ENCODE data around the gene CPA4.

The CPA4 gene

DNA sequence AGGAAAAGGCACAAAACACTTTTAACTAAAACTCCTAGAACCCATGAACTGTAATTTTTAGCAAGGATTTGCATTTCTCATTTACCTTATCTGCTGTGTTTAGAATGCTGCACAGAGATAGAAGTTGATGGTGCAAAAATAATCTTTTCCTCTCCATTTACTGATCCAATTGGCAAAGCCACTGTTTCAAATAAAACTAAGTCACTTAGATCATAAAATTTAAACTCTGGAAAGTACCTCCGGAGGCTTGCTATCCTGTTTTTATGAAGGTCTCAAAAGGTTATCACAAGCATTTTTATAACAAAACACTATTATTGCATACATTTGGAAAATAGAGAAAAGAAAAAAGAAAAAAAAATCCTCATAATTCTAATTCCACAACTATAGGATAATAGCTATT lies 18.7 kb upstream of the CPA4 start:
- DNase-seq (ENCODE audit: insufficient read length, low spot score) (no peak), FAIRE-seq (no peak)

DNA sequence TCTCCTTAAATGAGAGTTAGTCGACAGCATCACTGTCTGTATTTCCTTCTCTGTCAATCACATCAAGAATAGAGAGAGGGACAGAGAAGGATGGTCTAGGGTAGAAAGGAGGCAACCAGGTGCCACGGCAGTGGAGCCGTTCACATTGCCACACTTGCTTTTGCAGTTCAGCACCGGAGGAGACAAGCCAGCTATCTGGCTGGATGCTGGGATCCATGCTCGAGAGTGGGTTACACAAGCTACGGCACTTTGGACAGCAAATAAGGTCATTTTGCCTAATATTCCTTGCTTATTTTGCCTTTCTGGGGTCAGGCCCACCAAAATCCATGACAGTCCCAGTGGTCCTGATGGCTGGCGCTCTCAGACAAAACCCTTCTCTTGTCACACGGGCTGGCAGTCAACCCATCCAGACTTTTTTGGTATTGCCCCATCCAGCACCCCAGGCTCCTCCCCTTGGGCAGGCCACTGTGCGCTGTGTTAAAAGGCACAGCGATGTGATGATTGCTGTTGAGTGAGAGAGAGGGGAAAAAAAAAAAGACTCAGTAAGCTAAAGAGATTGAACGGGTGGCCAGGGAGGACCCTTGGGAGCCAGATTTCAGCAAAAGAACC lies 17.9 kb upstream of the CPA4 start:
- FAIRE-seq (no peak), DNase-seq (ENCODE audit: insufficient read length, low spot score) (no peak)

DNA sequence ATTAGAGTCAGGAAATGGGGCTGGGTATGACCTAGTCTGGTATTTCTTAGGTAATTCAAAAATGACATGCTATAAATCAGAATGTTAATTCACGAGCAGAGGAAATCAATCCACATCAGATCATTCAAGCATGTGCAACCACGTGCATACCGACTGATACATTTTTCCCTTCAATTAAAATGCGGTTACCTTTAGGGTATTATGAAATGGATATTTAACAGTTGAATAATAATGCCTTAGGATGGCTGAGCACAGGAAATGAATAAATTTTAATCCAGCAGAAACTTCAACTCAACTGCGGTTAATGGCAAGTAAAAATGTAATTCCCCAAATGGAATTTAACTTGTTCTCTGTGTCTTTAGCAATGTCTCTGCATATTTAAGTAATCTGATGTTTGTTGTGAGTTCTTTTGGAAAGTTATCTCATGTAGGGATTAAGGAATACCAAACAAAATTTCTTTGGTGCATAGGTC lies 17.1 kb upstream of the CPA4 start:
- FAIRE-seq (no peak), DNase-seq (ENCODE audit: insufficient read length, low spot score) (no peak)

DNA sequence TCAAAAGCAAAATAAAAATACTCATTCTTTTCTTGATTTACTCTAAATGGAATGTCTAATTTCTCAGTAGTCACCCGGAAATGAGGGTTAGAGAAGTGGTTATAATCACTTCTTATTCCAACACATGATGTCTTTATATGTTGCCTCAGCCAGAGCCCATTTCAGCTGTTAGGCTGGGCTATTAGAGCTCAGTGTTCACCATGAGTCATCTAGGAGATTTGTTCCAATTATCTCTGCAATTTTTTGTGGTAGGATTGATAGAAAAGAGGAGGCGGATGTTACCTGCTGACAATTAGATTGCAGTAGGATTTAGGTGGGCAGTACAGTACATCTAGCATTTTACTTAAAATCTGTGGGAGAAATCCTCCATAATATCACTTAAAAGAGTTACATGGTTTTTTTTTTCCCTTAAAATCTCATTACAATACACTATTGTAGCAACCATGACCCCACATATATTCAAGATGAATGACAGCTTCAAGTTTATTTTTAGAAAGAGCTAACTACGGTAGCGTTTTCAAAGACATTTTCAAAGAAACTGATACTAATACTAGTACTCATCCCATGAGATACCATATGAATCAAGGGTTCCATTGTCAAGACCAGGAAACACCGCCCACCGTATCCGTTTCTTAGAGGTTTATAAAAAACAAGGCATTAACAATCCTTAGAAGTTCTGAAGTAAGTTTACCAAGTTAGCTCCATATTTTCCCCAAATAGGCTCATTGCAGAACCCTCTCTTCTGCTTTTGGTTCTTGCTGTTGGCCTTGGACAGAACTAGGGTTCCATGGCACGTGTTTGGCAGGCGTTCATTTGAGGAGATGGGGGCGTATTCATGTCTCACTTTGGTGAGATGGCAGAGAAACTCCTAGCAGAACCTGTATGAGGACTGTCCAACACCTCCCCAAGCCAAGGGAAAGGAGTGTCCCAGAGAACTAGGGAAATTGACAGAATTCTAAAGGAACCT lies 15.9 kb upstream of the CPA4 start:
- DNase-seq (ENCODE audit: insufficient read length, low spot score) (no peak), FAIRE-seq (no peak)

DNA sequence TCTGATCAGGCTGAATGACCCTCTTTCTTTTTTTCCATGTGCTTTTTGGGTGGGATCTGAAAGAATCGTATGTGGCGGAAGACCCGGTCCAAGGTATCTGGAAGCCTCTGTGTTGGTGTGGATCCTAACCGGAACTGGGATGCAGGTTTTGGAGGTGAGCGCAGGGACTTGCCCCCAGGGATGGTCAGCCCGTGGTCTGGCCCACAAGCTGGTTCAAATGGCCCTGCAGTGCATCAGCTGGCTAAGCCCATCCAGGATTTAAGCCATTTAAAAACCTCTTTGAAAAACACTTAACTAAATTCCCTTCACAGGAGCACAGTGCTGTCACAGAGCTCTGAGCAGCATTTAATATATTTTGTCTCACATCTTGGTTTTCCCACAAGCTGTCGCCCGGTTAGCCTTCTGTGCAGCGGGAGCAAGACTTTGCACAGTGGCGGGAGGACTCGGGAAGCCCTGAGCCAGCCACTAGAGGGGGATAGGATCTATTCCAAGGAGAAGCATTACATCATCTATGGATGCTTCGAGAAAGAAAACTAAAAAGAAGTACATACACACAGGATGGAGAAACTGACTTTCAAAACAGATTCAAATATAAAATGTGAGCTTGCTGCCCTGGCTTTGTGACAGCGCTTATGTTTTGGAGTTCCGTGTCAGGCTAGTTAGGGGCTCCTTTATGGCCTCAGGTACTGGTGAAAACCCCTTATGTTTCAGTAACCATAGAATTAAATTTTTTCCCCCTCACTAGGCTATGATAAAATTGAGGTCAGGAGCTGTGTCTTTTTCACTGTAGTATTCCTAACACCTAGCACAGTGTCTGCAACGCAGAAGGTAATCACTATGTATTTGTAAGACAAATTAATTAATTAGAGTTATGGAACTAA lies 15.0 kb upstream of the CPA4 start:
- DNase-seq (ENCODE audit: insufficient read length, low spot score) (no peak), FAIRE-seq (no peak)

DNA sequence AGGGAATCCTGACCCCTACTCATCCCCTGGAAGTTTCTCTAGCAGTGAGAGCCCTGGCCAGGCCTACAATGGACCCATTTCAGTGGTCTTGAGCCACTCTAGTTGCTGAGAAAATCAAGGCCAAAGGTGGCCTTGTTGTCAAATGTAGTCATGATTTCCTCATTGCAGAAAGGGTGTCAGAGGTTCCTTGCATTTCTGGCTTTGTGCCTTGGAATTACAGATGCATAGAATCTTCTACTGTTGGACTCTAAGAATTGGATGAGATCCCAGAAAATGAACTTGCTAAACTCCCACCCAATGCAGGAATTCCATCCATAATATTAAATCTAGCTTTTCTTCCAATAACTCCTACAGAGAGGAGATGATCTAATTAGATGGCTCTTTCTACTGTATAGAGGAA lies 14.1 kb upstream of the CPA4 start:
- DNase-seq (ENCODE audit: insufficient read length, low spot score), result no peak
- FAIRE-seq, result no peak

DNA sequence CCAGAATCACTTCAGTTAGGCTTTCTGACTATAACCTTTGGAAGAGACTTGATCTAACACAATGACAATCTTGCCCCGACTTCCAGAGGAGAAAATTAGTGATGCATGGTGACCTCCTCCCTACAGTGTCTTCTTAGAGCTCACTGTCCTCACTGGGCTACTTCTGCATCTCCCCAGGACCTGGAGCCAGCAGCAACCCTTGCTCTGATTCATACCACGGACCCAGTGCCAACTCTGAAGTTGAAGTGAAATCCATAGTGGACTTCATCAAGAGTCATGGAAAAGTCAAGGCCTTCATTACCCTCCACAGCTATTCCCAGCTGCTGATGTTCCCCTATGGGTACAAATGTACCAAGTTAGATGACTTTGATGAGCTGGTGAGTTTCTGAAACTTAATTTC lies 13.7 kb upstream of the CPA4 start:
- FAIRE-seq (no peak), DNase-seq (ENCODE audit: insufficient read length, low spot score) (no peak)

DNA sequence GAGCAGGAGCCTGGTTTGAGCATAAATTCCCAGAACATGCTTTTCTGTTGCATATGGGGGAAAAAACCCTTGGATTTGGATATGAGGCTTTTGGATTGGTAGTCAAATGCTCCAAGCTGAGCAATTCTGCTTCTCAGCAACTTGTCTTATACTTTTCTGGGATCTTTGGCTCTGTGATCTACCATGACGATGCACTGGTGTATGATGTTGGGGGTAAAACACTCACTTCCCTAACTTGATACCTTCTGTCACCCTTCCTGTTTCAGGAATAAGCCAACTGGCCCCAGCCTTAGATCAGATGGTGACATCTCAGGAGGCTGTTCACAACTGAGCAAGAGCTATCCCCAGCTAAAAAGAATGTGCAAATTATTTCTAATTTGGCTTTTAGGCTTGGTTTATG lies 13.1 kb upstream of the CPA4 start:
- no peak for DNase-seq (ENCODE audit: insufficient read length, low spot score)
- FAIRE-seq, result no peak

DNA sequence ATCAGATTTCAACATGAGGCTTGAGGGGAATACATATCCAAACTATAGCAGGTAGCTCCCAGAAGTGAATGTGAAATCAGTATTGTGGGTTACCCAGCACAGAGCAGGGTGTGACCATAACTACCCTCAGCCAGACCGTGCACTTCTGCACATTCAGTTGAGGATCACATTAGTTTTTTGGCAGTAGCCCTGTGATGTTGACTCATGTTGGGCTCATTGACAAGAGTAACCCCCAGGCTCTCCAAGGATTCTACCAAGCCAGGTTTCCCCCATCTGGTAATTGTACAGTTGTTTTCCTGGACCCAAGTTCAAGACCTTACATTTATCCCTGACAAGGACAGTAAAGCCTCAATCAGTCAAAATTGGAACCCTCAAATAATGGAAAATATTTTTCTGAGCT lies 11.7 kb upstream of the CPA4 start:
- no peak for DNase-seq (ENCODE audit: insufficient read length, low spot score)
- no peak for FAIRE-seq

DNA sequence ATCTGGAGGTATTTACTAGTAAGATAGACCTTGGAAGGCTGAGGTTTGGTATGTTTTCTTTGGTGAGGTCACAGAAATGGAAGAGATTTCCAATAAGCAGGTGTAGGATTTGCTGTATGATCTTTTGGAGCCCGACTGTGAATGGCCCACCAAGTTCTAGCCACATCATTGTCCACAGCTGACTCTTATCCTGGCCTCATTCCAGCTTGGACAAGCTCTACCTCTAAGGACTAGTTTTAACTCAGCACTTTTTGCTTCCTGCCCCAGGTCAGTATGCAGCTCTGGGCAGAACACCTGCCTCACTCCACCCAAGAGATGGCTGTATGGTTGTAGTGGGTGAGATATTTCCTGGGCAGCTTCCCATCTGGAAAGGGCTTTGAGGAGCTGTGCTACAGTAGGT lies 6.1 kb upstream of the CPA4 start:
- DNase-seq (ENCODE audit: insufficient read length, low spot score) (no peak), FAIRE-seq (no peak)

DNA sequence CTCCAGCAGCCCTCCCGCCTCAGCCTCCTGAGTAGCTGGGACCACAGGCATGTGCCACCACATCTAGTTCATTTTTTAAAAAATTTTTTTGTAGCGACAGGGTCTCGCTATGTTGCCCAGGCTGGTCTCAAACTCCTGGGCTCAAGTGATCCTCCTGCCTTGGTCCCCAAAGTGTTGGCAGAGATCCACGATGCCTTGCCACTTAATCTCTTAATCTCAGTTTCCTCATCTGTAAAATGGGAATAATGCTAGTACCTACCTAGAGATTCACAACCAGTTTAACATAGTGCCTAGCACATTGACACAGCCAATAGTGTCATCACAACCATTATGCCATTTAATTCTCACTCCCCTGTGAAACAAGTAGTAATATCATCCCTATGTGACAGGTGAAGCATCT lies 4.8 kb upstream of the CPA4 start:
- DNase-seq (ENCODE audit: insufficient read length, low spot score), result no peak
- FAIRE-seq, result no peak

DNA sequence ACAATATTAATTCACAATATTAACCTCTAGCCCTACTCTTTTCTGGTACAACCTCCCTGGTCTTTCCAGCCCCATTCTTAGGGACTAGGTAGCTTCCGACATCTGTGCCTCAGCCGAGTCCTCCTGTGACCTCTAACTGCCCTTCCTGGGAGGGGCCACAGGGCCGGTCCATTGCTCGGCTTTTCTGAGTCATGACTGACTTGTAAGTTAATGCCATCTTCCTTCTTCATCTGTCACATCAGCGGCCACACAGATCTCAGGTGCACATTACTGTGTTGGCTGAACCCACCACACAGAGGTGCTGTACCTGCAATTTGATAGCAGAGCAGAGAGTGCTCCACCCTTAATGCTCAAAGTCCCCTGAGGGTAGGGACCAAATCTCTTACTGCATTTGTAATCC lies 4.1 kb upstream of the CPA4 start:
- no peak for FAIRE-seq
- DNase-seq (ENCODE audit: insufficient read length, low spot score), result no peak

DNA sequence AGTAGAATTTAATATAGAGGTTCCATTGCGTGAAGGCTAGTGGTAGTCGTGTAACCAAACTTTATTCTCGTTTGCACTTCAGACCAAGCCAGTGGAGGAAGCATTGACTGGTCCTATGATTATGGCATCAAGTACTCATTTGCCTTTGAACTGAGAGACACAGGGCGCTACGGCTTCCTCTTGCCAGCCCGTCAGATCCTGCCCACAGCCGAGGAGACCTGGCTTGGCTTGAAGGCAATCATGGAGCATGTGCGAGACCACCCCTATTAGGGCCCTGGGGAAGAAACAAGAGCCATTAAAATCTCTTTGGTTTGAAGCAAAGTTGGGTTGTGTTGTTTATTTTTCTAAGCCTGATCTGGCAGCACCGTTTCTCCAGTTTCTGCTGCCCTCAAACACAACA lies 3.5 kb upstream of the CPA4 start:
- DNase-seq (ENCODE audit: insufficient read length, low spot score) (no peak), FAIRE-seq (no peak)

DNA sequence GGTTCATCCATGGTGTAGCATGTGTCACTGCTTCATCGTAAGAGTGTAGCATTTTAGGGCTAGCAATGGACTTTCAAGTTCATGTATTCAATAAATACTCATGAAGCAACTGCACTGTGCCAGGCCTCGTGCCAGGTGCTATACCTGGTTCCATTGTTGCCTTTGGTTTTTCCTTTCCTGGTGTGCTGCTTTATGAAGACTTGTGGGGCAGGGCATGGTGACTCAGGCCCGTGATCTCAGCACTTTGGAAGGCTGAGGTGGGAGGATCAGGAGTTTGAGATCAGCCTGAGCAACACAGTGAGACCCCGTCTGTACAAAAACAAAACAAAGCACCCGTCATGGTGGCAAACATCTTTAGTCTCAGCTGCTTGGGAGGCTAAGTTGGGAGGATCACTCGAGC lies 2.2 kb upstream of the CPA4 start:
- DNase-seq (ENCODE audit: insufficient read length, low spot score) (no peak), FAIRE-seq (no peak)

DNA sequence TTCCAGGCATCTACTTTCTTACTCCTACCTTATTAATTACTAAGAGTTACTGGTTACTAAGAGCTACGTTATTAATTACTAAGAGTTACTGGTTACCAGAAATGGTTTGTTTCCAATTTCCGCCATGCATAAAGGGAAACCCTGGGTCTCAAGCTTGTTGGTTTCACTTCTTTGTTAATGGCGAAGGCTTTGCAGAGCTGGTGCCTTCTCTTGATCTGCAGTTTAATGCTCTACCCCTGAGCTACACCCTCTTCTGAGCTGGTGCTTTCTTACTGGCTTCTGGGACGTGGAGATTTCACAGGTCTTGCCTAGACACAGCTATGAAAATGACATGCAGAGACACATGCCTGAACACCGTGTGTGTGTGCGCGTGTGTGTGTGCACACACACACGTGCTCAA lies 560 bp downstream of the CPA4 start:
- DNase-seq (ENCODE audit: insufficient read length, low spot score) (peak; percentile 19), FAIRE-seq (no peak)

DNA sequence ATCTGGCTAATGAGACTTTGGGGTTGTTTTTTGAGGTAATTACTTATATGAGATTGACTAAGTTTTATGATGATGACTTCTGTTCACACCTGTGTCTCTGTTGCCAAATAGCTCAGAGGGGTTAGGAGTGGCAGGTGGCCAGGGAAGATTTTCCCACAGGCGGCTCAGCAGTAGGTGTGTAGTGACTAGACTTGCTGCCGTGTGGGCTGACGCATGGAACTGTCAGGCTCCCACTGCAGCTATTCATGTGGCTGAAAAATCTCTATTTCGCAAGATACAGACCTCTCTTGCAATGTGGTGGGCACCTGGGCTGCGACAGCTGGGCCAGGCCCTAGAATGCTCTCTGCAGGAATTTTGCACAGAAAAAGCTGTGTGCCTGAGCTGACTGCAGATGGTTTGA lies 1.4 kb downstream of the CPA4 start:
- no peak for FAIRE-seq
- DNase-seq (ENCODE audit: insufficient read length, low spot score), result no peak

DNA sequence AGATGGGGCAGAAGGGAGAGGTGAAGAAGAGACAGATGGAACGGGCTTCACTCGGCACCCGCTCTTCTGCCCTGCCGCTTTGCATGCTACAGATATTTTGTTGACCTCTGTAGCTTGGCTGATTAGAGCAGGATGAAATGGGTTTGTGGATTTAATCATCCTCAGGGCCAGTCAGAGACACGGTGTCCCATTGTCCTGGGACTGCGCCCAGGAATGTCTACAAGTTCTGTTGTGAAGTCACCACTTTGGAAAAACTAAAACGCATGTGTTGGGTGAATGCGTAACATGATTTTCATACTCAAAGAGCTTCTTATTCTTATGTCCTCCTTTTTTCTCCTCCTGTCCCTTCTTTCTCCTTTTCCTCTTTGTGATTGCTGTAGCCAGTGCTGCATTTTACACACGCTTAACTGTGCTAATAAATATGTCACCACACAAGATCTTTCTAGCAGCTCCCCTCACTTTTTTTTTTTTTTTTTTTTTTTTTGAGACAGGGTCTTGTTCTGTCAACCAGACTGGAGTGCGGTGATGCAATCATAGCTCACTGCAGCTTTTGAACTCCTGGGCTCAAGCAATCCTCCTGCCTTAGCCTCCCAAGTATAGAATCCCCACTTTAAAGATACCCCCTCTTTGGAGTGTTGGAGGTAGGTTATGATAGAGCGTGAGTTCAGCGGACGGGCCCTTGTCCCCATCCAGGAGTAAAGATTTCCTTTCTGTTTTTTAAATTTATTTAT lies 3.4 kb downstream of the CPA4 start:
- no peak for FAIRE-seq

DNA sequence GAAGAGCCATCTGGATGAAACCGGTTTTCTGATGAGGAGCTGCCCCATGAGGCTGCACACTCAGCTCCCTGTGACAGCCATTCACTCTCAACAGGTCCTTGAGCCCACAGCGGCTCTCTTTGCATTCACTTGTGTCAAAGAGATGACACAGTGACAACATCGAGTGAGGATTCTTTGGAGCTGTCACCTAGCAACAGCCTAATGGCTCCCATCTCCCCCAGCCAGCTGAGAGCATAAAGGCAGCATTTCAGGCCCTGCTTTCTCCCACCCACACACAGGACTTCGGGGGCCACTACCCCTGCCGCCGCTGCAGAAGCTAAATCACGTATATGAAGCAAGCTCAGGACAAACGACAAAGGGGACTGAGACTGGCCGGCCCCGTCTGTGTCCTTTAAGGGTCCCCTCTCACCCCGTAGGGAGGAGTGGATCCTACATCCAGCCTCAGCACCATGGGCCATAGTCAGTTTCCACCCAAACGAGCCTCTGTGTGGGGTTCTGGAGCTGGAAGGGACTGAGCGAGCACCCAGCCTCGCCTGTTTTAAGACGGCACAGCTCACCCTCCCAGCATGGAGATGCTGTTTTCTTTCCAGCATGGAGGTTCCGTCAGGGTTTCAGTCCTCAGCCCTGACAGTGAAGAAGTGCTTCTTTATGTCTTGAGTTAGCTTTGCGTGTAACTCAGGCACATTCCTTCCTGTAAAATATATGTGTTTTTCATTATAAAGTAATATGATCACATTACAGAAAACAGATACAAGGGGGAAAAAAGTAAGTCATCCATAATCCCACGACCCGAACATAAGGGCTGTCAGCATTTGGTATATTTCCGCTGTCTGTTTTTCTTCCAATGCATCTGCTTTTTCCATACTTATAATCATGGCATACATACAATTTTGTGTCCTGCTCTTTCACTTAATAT lies 4.9 kb downstream of the CPA4 start:
- no peak for DNase-seq (ENCODE audit: insufficient read length, low spot score)
- FAIRE-seq, result no peak

More for the DNA sequence above, 3.4 kb downstream of the CPA4 start:
- no peak for DNase-seq (ENCODE audit: insufficient read length, low spot score)

DNA sequence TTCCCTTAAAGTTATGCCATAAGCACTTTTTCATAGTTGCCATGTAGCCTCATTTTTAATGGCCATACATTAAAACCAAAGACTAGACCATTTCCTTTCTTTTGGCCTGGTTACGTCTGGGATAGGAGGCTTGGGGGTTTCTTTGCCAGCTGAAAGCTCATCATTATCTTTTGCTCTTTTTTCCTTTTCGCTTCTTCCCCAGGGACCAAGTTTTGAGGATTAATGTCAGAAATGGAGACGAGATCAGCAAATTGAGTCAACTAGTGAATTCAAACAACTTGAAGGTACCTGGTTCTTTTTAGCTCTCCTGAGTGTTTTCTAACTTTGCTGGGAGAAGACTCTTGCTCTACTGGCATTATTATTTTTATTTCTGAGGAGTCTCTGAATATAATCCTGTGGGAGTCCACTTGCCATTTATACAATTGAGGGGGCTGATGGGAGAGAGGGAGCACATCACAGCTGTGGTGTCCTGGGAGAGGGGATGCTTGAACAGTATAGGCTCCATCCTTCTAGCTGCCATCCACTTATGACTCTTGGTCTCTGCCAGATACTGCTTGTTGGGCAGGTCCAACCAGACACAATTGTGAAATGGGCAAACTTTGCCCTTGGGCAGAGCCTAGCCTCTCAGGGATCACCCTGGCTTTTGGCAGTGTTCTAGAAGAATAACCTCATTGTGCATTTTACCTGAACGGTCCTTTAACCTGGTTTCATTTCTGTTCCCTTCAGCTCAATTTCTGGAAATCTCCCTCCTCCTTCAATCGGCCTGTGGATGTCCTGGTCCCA lies 5.8 kb downstream of the CPA4 start:
- FAIRE-seq (no peak), DNase-seq (ENCODE audit: insufficient read length, low spot score) (no peak)
